NOMO-1 treated with dmso at 0.1 percent for 144 hours (cell line): ENCODE results near the gene LIPE.

Experiments used
- DNase-seq: peaks from one replicate; lab custom pipeline; 2025; ENCODE audit not compliant: unreplicated experiment; lab: John Stamatoyannopoulos, UW

The LIPE gene

DNA sequence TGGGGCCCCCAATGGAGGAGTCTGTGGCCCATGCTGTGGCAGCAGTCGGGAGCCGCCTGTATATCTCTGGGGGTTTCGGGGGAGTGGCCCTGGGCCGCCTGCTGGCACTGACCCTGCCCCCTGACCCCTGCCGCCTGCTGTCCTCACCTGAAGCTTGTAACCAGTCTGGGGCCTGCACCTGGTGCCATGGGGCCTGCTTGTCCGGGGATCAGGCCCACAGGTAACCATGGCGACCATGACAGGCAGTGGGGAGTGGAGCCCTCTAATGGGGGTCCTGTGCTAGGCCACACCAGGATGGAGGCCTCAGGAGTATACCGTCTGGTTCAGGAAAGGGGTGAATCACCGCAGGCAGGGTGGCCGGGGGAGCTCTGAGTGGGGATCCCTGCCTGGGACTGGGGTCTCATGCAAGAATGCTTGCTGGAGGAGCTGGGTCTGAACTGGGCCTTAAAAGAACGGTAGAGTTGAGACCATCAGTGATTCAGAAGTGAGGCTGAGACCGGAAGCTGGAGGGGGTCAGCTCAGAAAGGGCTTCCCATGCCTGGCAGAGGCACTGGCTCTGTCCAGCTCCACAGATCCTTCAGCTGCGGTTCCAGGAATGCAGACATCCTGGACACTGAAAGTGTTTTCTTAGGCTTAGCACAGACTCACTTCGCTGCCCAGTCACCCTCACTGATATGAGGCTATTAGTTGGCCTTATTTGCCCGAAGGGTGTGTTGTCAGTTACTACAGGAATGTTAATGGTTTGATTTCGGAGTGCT, 66.2 kb downstream of the LIPE start:
- no peak for DNase-seq

DNA sequence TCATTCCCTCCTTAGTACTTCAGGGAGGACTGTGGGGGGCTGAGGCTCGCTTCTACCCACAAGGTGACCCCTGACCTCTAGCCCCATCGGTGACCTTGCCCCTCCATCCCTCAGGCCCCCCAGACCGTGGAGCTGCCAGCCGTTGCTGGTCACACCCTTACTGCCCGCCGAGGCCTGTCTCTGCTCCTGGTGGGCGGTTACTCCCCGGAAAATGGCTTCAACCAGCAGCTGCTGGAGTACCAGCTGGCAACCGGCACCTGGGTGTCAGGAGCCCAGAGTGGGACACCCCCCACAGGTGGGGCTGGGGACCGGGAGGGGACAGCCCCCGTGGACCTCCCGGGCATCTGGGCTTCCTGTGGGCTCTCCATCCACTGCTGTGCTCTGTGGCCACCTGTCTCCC, 69.9 kb downstream of the LIPE start:
- DNase-seq = no peak

DNA sequence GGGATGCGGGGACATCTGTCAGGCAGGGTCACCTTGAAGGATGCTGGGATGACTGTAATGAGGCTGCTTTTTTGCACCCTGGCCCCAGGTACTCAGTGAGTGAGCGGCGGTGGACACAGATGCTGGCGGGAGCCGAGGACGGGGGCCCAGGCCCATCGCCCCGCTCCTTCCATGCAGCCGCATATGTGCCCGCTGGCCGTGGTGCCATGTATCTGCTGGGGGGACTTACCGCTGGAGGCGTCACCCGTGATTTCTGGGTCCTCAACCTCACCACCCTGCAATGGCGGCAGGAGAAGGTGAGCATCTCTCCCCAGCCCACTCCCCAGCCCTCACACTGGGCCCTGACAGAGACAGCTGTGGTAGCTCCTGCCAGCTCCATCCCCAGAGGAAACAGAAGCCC, 70.5 kb downstream of the LIPE start:
- DNase-seq = no peak

DNA sequence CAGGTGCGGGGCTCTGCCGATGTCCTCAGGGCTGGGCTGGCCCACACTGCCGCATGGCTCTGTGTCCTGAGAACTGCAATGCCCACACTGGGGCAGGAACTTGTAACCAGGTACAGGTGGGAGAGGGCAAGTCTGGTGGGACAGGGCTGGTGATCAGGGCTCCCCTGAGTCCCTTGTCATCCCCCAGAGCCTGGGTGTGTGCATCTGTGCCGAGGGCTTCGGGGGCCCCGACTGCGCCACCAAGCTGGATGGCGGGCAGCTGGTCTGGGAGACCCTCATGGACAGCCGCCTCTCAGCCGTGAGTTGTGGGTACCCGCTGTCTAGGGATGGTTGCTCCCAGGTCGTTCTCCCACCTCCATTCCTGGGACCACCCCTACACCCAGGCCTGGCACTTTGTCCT, 71.3 kb downstream of the LIPE start:
- DNase-seq = no peak

DNA sequence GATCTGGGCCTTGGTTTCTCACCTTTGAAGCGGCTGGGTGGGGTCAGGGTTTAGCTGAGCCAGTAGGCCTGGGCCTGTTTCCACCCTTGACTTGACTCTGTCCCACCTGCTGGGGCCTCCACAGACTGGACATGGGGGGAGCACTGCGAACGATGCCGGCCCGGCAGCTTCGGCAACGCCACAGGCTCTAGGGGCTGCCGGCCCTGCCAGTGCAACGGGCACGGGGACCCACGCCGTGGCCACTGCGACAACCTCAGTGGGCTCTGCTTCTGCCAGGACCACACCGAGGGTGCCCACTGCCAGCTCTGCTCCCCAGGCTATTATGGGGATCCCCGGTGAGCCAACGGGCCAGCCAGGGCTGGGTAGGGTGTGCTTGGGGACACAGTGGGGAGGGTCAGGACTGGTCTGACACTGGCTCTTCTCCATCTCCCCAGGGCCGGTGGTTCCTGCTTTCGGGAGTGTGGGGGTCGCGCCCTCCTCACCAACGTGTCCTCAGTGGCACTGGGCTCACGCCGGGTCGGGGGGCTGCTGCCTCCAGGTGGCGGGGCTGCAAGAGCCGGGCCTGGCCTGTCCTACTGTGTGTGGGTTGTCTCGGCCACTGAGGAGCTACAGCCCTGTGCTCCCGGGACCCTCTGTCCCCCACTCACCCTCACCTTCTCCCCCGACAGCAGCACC, 73.7 kb downstream of the LIPE start:
- no peak for DNase-seq

DNA sequence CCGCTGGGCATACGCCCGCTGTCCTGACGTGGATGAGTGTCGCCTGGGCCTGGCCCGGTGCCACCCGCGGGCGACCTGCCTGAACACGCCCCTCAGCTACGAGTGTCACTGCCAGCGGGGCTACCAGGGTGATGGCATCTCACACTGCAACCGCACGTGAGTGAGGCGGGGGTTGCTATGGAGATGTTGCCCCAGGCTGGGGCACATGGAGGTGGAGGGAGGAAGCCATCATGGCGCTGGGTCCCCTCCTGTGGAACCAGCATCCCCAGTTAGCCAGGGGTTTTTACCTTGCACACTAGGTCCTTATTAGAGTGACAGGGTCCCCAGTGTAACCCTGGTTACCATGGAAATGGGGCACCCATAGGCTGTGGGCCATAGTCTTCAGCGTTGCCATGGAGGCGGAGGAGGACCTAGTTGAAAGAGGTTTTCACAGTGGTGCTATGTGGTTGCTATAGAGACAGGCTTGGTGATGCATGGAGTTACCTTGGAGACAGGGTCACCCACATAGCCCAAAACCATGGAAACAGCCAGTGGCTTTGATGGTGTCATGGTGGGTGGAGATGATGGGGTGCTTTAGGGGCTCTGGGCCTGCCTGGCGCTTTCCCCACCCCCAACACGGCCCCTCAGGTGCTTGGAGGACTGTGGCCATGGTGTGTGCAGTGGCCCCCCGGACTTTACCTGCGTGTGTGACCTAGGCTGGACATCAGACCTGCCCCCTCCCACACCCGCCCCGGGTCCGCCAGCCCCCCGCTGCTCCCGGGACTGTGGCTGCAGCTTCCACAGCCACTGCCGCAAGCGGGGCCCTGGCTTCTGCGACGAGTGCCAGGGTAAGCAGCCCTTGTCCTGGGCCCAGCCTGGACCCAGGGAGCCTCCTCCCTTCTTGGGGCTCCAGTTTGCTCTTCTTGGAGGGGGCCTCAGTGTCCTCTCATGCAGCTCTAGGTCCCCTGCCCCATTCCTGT, 74.6 kb downstream of the LIPE start:
- no peak for DNase-seq
